ENCODE results near the gene PDE1A. TPM values are rescaled to one million over a fixed set of nuclear protein-coding genes. Genes with fewer than 3 reads are reported as not detected.
"Not testable (repeated sequence)": the region's sequence is repeated elsewhere in the genome, so short reads cannot be mapped to it uniquely, and the experiment has no call there.

PDE1A gene
- total RNA-seq, 1 experiment from 2014 or later: 0.11 TPM

GRCh38 chr2:182281276-182281675 is 145.6 kb downstream of the PDE1A start:
- no TSS peak for BruUV-seq (replicated peaks)
- intact Hi-C loops (cut with micrococcal nuclease; ENCODE audit: unreplicated experiment): no loop called here

GRCh38 chr2:182280118-182280517 is 146.7 kb downstream of the PDE1A start:
- Histone ChIP-seq H3K4me2 (no peak overlapping the region), H3K4me1 (replicated peaks; ENCODE audit: insufficient read depth) (no peaks in the 10 kb centered on the region), H3K27me3 (ENCODE audit: insufficient read depth, low read depth) (no peaks in the 10 kb centered on the region), H3F3A (ENCODE audit: insufficient read depth, low read depth) (no peaks in the 10 kb centered on the region), H2AFZ (no peak overlapping the region), H3K4me3 (no peak overlapping the region), H3K79me2 (ENCODE audit: low read depth) (no peaks in the 10 kb centered on the region), H3K9me2 (ENCODE audit: insufficient read depth) (no peaks in the 10 kb centered on the region; the same call in 1 of the 2 replicates), H4K20me1 (ENCODE audit: insufficient read depth) (no peaks in the 10 kb centered on the region), H3K9me3 (ENCODE audit: insufficient read depth, low read depth) (no peaks in the 10 kb centered on the region), H3K36me3 (ENCODE audit: low read depth) (no peaks in the 10 kb centered on the region), H3K27ac (no peak overlapping the region)
- CTCF ChIA-PET: no interaction called here
- no peak for TF ChIP-seq CTCF (conservative IDR thresholded peaks at IDR 0.05)
- TF ChIP-seq EZH2 (IDR thresholded peaks at IDR 0.05; ENCODE audit: low read depth): no peak
- no peak for DNase-seq
- no TSS peak for BruUV-seq (replicated peaks)
- intact Hi-C loops (cut with micrococcal nuclease; ENCODE audit: unreplicated experiment): no loop called here
- POLR2A ChIA-PET (ENCODE audit: unreplicated experiment): no interaction called here

More at GRCh38 chr2:182281276-182281675, 145.6 kb downstream of the PDE1A start:
- TF ChIP-seq EZH2 (IDR thresholded peaks at IDR 0.05; ENCODE audit: low read depth) (no peak), CTCF (conservative IDR thresholded peaks at IDR 0.05) (no peak)
- H3K36me3 ChIP-seq (ENCODE audit: low read depth): no peaks in the 10 kb centered on the region
- H3F3A ChIP-seq (ENCODE audit: insufficient read depth, low read depth): no peaks in the 10 kb centered on the region
- ChIA-PET POLR2A (ENCODE audit: unreplicated experiment) (no interaction called here), CTCF (no interaction called here)
- H3K9me2 ChIP-seq (ENCODE audit: insufficient read depth): no peaks in the 10 kb centered on the region; the same call in 1 of the 2 replicates
- DNase-seq: no peak
- no peak overlapping the region for H2AFZ ChIP-seq
- H3K27me3 ChIP-seq (ENCODE audit: insufficient read depth, low read depth): no peaks in the 10 kb centered on the region
- H4K20me1 ChIP-seq (ENCODE audit: insufficient read depth): no peaks in the 10 kb centered on the region
- no peaks in the 10 kb centered on the region for H3K9me3 ChIP-seq (ENCODE audit: insufficient read depth, low read depth)
- H3K79me2 ChIP-seq (ENCODE audit: low read depth): no peaks in the 10 kb centered on the region
- H3K4me2 ChIP-seq: no peak overlapping the region
- H3K4me3 ChIP-seq: no peak overlapping the region
- no peak overlapping the region for H3K27ac ChIP-seq
- no peaks in the 10 kb centered on the region for H3K4me1 ChIP-seq (replicated peaks; ENCODE audit: insufficient read depth)

GRCh38 chr2:182276662-182277061 is 150.2 kb downstream of the PDE1A start:
- BruUV-seq (replicated peaks); H3K79me2 ChIP-seq (ENCODE audit: low read depth); H3K4me3 ChIP-seq; H3K9me2 ChIP-seq (ENCODE audit: insufficient read depth); H3K36me3 ChIP-seq (ENCODE audit: low read depth); H3K4me2 ChIP-seq; H4K20me1 ChIP-seq (ENCODE audit: insufficient read depth); DNase-seq; H3K9me3 ChIP-seq (ENCODE audit: insufficient read depth, low read depth); CTCF ChIA-PET; intact Hi-C loops (cut with micrococcal nuclease; ENCODE audit: unreplicated experiment); H3F3A ChIP-seq (ENCODE audit: insufficient read depth, low read depth); H3K4me1 ChIP-seq (replicated peaks; ENCODE audit: insufficient read depth); POLR2A ChIA-PET (ENCODE audit: unreplicated experiment); H2AFZ ChIP-seq; H3K27me3 ChIP-seq (ENCODE audit: insufficient read depth, low read depth); H3K27ac ChIP-seq: not testable (repeated sequence)

- no peaks in the 10 kb centered on the region for H4K20me1 ChIP-seq (ENCODE audit: insufficient read depth)
- no peaks in the 10 kb centered on the region for H3K36me3 ChIP-seq (ENCODE audit: low read depth)
- H3K9me3 ChIP-seq (ENCODE audit: insufficient read depth, low read depth): no peaks in the 10 kb centered on the region; the same call in 1 of the 2 replicates
- intact Hi-C loops (cut with micrococcal nuclease; ENCODE audit: unreplicated experiment): no loop called here
- no peaks in the 10 kb centered on the region for H3K4me1 ChIP-seq (replicated peaks; ENCODE audit: insufficient read depth)
- H3K79me2 ChIP-seq (ENCODE audit: low read depth): no peaks in the 10 kb centered on the region
- TF ChIP-seq CTCF (conservative IDR thresholded peaks at IDR 0.05) (no peak), EZH2 (IDR thresholded peaks at IDR 0.05; ENCODE audit: low read depth) (no peak)
- no peaks in the 10 kb centered on the region for H3K27me3 ChIP-seq (ENCODE audit: insufficient read depth, low read depth)
- H3K27ac ChIP-seq: no peak overlapping the region
- H2AFZ ChIP-seq: no peak overlapping the region
- H3F3A ChIP-seq (ENCODE audit: insufficient read depth, low read depth): no peaks in the 10 kb centered on the region
- POLR2A ChIA-PET (ENCODE audit: unreplicated experiment): no interaction called here
- no TSS peak for BruUV-seq (replicated peaks)
- H3K4me3 ChIP-seq: no peak overlapping the region
- no peak overlapping the region for H3K4me2 ChIP-seq
- CTCF ChIA-PET: interaction anchor here (0.5 to 0.6 kb wide), 2 partner anchors 381 to 545 kb away, joined by 6 to 8 read pairs; no protein-coding TSS in a partner anchor
- H3K9me2 ChIP-seq (ENCODE audit: insufficient read depth): no peaks in the 10 kb centered on the region
- no peak for DNase-seq
Measured at GRCh38 chr2:182267971-182268370, 158.9 kb downstream of the PDE1A start.
